Ectodermal cell (in vitro differentiated cells): ENCODE measurements around the gene WWOX.

Experiments
- H3K27ac ChIP-seq: 2 replicates; pipeline ENCODE4 v1.7.0; 2013; ENCODE audit warnings: mild to moderate bottlenecking, low read depth, low read length; ENCODE audit not compliant: insufficient read depth, poor library complexity, severe bottlenecking
- H3K27me3 ChIP-seq: 2 replicates; pipeline ENCODE4 v1.7.0; 2013; ENCODE audit warnings: mild to moderate bottlenecking, low read length; ENCODE audit not compliant: insufficient read depth, control insufficient read depth, poor library complexity, severe bottlenecking
- H3K36me3 ChIP-seq: one replicate; pipeline ENCODE4 v1.7.0; 2013; ENCODE audit warnings: low read length; ENCODE audit not compliant: control insufficient read depth, insufficient read depth
- H3K4me1 ChIP-seq: one replicate; pipeline ENCODE4 v1.7.0; 2013; ENCODE audit warnings: low read length; ENCODE audit not compliant: control insufficient read depth, insufficient read depth
- H3K4me3 ChIP-seq: 2 replicates; pipeline ENCODE4 v1.7.0; 2013; ENCODE audit warnings: low read depth, low read length, control low read depth; ENCODE audit not compliant: insufficient read depth
- H3K9me3 ChIP-seq: 2 replicates; pipeline ENCODE4 v1.7.0; 2013; ENCODE audit warnings: mild to moderate bottlenecking, low read length, moderate library complexity; ENCODE audit not compliant: control insufficient read depth
- WGBS, 2 experiments: methylation state at CpG; one replicate each; pipeline ENCODE4 v1.1.7; 2013; ENCODE audit warnings: missing lambda C conversion rate in 2 of 2; 5-methylcytosine and 5-hydroxymethylcytosine counted together

Gene WWOX

GRCh38 chr16:78218279-78218678, 118.8 kb downstream of the WWOX start:
- H3K36me3 ChIP-seq: no peaks in the 10 kb centered on the region
- H3K9me3 ChIP-seq: no peaks in the 10 kb centered on the region
- no peaks in the 10 kb centered on the region for H3K27me3 ChIP-seq
- 95 to 99% methylated on average over 4 of the region's 4 CpGs for WGBS, 2 experiments
- H3K4me3 ChIP-seq: no peak overlapping the region
- peaks cover 5% of the 10 kb centered on the region for H3K4me1 ChIP-seq
- no peak overlapping the region for H3K27ac ChIP-seq

- H3K27me3 ChIP-seq: no peaks in the 10 kb centered on the region
- peaks cover 5% of the 10 kb centered on the region for H3K4me1 ChIP-seq
- no peak overlapping the region for H3K27ac ChIP-seq
- WGBS, 2 experiments: 90 to 96% methylated on average over 8 of the region's 8 CpGs
- H3K36me3 ChIP-seq: no peaks in the 10 kb centered on the region
- no peaks in the 10 kb centered on the region for H3K9me3 ChIP-seq
- no peak overlapping the region for H3K4me3 ChIP-seq
Measured at GRCh38 chr16:78218856-78219651, 119.6 kb downstream of the WWOX start.

- Histone ChIP-seq H3K4me3 (no peak overlapping the region), H3K4me1 (peaks cover 5% of the 10 kb centered on the region), H3K27me3 (no peaks in the 10 kb centered on the region), H3K9me3 (no peaks in the 10 kb centered on the region), H3K27ac (no peak overlapping the region), H3K36me3 (no peaks in the 10 kb centered on the region)
- 100% methylated on average over 2 of the region's 2 CpGs for WGBS, 2 experiments
Measured at GRCh38 chr16:78220571-78220970, 121.1 kb downstream of the WWOX start.

- Histone ChIP-seq H3K4me1 (peaks cover 5% of the 10 kb centered on the region), H3K36me3 (no peaks in the 10 kb centered on the region), H3K4me3 (no peak overlapping the region), H3K27ac (no peak overlapping the region), H3K9me3 (no peaks in the 10 kb centered on the region), H3K27me3 (no peaks in the 10 kb centered on the region)
- 69 to 78% methylated on average over 6 of the region's 6 CpGs for WGBS, 2 experiments
Measured at GRCh38 chr16:78221892-78222291, 122.4 kb downstream of the WWOX start.

GRCh38 chr16:78224342-78224741, 124.9 kb downstream of the WWOX start:
- no peaks in the 10 kb centered on the region for H3K36me3 ChIP-seq
- H3K4me1 ChIP-seq: peaks cover 5% of the 10 kb centered on the region
- WGBS, 2 experiments: 93 to 100% methylated on average over 1 of the region's 2 CpGs
- H3K27ac ChIP-seq: no peak overlapping the region
- H3K4me3 ChIP-seq: no peak overlapping the region
- no peaks in the 10 kb centered on the region for H3K9me3 ChIP-seq
- no peaks in the 10 kb centered on the region for H3K27me3 ChIP-seq

- WGBS, 2 experiments: 94 to 95% methylated on average over 3 of the region's 3 CpGs
- H3K36me3 ChIP-seq: no peaks in the 10 kb centered on the region
- no peak overlapping the region for H3K27ac ChIP-seq
- peaks cover 5% of the 10 kb centered on the region for H3K4me1 ChIP-seq
- no peaks in the 10 kb centered on the region for H3K27me3 ChIP-seq
- no peak overlapping the region for H3K4me3 ChIP-seq
- H3K9me3 ChIP-seq: no peaks in the 10 kb centered on the region
Measured at GRCh38 chr16:78225919-78226318, 126.5 kb downstream of the WWOX start.

- Histone ChIP-seq H3K27ac (no peak overlapping the region), H3K36me3 (no peaks in the 10 kb centered on the region), H3K4me1 (peaks cover 3% of the 10 kb centered on the region), H3K4me3 (no peak overlapping the region), H3K27me3 (no peaks in the 10 kb centered on the region), H3K9me3 (no peaks in the 10 kb centered on the region)
- 92 to 98% methylated on average over 3 of the region's 3 CpGs for WGBS, 2 experiments
Measured at GRCh38 chr16:78227855-78228254, 128.4 kb downstream of the WWOX start.

GRCh38 chr16:78228704-78229103, 129.2 kb downstream of the WWOX start:
- Histone ChIP-seq H3K4me1 (no peaks in the 10 kb centered on the region), H3K9me3 (no peaks in the 10 kb centered on the region), H3K27me3 (no peaks in the 10 kb centered on the region), H3K4me3 (no peak overlapping the region), H3K27ac (no peak overlapping the region), H3K36me3 (no peaks in the 10 kb centered on the region)
- WGBS, 2 experiments: 92 to 99% methylated on average over 3 to 4 of the region's 4 CpGs

- no peaks in the 10 kb centered on the region for H3K27me3 ChIP-seq
- H3K4me1 ChIP-seq: no peaks in the 10 kb centered on the region
- H3K9me3 ChIP-seq: no peaks in the 10 kb centered on the region
- no peak overlapping the region for H3K27ac ChIP-seq
- no peak overlapping the region for H3K4me3 ChIP-seq
- 86 to 89% methylated on average over 3 of the region's 3 CpGs for WGBS, 2 experiments
- H3K36me3 ChIP-seq: no peaks in the 10 kb centered on the region
Measured at GRCh38 chr16:78230832-78231231, 131.4 kb downstream of the WWOX start.

GRCh38 chr16:78235168-78235800, 135.8 kb downstream of the WWOX start:
- H3K36me3 ChIP-seq: no peaks in the 10 kb centered on the region
- no peaks in the 10 kb centered on the region for H3K27me3 ChIP-seq
- no peaks in the 10 kb centered on the region for H3K9me3 ChIP-seq
- H3K4me3 ChIP-seq: no peak overlapping the region
- no peak overlapping the region for H3K27ac ChIP-seq
- no peaks in the 10 kb centered on the region for H3K4me1 ChIP-seq
- 38 to 42% methylated on average over 9 of the region's 9 CpGs for WGBS, 2 experiments
